KMS-11 (cell line): ENCODE measurements around the gene CTNNA2.

ENCODE experiments used
- H2AFZ ChIP-seq: fragments of 200-600 bp; sonication (generic); 2 replicates; pipeline ENCODE4 v1.6.1; 2016; ENCODE audit warnings: antibody characterized with exemption, mixed run types, low read depth
- H3K27ac ChIP-seq: fragments of 200-600 bp; sonication (generic); 2 replicates; pipeline ENCODE4 v1.6.1; 2016; ENCODE audit warnings: mild to moderate bottlenecking, mixed run types
- H3K27me3 ChIP-seq: fragments of 200-600 bp; sonication (generic); 2 replicates; pipeline ENCODE4 v1.6.1; 2017; ENCODE audit warnings: mild to moderate bottlenecking, low read depth, mixed run types, moderate library complexity; ENCODE audit not compliant: insufficient read depth
- H3K36me3 ChIP-seq: fragments of 200-600 bp; sonication (generic); 2 replicates; pipeline ENCODE4 v1.6.1; 2017; ENCODE audit warnings: mild to moderate bottlenecking, mixed run types; ENCODE audit not compliant: insufficient read depth
- H3K4me1 ChIP-seq: fragments of 200-600 bp; sonication (generic); 2 replicates; pipeline ENCODE4 v1.6.1; 2016; ENCODE audit warnings: mild to moderate bottlenecking, low read depth, mixed run types; ENCODE audit not compliant: poor library complexity, severe bottlenecking
- H3K4me2 ChIP-seq: fragments of 200-600 bp; sonication (generic); 2 replicates; pipeline ENCODE4 v1.7.0; 2016; ENCODE audit warnings: mild to moderate bottlenecking, mixed run types
- H3K4me3 ChIP-seq: fragments of 200-600 bp; sonication (generic); IDR thresholded peaks from 2 replicates; pipeline ENCODE4 v1.6.1; 2017; ENCODE audit warnings: low read depth, low read length, mixed read lengths; ENCODE audit not compliant: insufficient read depth
- H3K79me2 ChIP-seq: fragments of 200-600 bp; sonication (generic); 2 replicates; pipeline ENCODE4 v1.6.1; 2016; ENCODE audit warnings: low read depth, mixed run types; ENCODE audit not compliant: insufficient read depth
- H3K9ac ChIP-seq: fragments of 200-600 bp; sonication (generic); 2 replicates; pipeline ENCODE4 v1.6.1; 2016; ENCODE audit warnings: mild to moderate bottlenecking, mixed run types
- H4K20me1 ChIP-seq: fragments of 200-600 bp; sonication (generic); 2 replicates; pipeline ENCODE4 v1.6.1; 2016; ENCODE audit warnings: mild to moderate bottlenecking, mixed run types; ENCODE audit not compliant: insufficient read depth
- CTCF ChIP-seq: fragments of 200-600 bp; sonication (generic); conservative IDR thresholded peaks from 2 replicates; pipeline ENCODE4 v1.6.1; 2017; ENCODE audit warnings: low read depth, mild to moderate bottlenecking, antibody characterized with exemption, low read length, moderate library complexity, mixed read lengths

Gene CTNNA2

DNA sequence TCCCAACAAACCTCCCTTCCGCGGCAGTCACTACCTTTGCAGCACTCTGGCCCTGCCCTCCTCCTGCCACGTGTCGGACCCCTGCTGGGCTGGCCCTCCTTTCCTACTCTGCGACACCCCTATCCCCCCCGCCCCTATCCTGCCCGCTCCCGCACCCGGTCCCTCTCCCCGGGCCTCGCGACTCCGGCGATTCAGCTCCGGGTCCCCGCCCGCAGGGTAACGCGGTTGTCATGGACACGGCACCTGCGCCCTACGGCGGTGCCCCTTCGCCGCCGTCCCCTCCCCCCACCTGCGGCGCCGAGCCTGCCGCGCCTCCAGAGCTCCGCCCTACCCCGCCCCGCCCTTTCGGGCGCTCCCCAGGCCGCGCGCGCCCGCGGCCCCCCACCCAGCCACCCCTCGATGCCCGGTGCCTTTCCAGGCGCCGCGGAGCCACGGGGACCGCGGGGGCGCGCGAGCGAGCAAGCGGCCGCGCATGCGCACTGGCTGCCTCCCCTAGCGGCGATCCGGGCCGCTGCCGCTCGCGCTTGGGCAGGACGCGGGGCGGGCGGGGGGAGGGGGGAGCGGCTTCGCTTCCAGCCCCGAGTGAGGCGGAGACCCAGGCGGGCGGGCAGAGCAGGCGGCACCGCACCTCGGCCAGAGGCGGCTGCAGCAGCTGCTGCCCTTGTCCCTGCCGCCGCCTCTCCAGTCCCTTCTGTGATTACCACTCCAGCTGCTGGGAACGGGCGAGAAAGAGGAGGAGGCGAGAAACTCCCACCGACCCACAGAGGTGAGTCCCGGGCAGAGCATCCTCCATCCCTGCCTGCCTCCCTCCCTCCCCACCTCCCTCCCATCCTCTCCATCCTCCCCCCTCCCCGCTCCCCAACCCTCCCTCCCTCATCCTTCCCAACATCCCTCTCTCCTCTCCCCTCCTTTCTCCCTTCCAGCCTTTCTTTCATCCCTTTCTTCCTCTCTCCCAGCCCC, at the start of gene CTNNA2:
TSS of gene CTNNA2 (plus strand) at position 610 of the 960 bp plus-strand sequence.
- H3K4me2 ChIP-seq, result peak within 1 kb of the TSS; percentile 69
- H3K36me3 ChIP-seq, result no peaks in the 10 kb centered on the region
- H3K9ac ChIP-seq, result no peak within 1 kb of the TSS
- H3K27ac ChIP-seq, result no peak within 1 kb of the TSS
- H3K79me2 ChIP-seq, result no peaks in the 10 kb centered on the region
- peak within 1 kb of the TSS; percentile 35 for H3K4me3 ChIP-seq
- H3K27me3 ChIP-seq, result no peaks in the 10 kb centered on the region
- peaks cover 6% of the 10 kb centered on the region for H3K4me1 ChIP-seq
- H4K20me1 ChIP-seq, result no peaks in the 10 kb centered on the region
- no peak for TF ChIP-seq CTCF
- H2AFZ ChIP-seq, result peak within 1 kb of the TSS; percentile 73

GRCh38 chr2:79487399-79487798, 25.5 kb upstream of the CTNNA2 start:
- Histone ChIP-seq H3K4me1 (no peaks in the 10 kb centered on the region), H4K20me1 (no peaks in the 10 kb centered on the region), H3K79me2 (no peaks in the 10 kb centered on the region), H2AFZ (no peak overlapping the region), H3K4me2 (no peak overlapping the region), H3K9ac (no peak overlapping the region), H3K36me3 (no peaks in the 10 kb centered on the region), H3K27me3 (no peaks in the 10 kb centered on the region), H3K27ac (no peak overlapping the region), H3K4me3 (no peak overlapping the region)
- TF ChIP-seq CTCF, result no peak

DNA sequence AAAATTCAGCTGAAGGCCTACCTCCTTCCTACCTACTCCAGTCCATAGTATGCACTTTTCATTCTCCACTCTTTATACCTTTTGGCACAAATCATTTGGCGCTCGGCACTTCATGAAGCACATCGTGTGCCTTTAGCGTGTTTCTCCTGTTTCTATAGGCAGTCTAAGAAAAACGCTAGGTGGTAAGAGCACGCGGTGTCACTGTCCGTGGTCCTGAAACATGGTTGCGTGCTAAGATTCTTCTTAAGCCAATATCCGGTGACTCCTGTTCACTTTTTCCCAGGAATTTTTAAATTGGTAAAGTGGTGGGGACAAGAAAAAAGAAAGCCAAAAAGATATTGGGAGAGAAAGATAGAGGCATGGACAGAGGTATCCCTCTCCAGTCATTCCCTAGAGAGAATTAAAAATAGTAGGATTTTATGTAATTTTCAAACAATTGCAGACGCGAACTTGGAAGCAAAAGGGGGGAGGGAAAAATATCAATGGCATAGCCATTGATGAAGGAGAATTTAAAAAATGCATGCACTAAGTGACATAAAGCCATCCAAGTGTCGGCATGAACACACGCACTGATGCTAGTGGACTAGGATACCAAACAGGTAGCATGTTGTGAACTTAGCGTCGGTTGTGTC, 1.4 kb upstream of the CTNNA2 start:
- no peaks in the 10 kb centered on the region for H3K27me3 ChIP-seq
- peak overlapping the region; percentile 58 for H3K4me2 ChIP-seq

GRCh38 chr2:79513711-79514110, 860 bp downstream of the CTNNA2 start:
- Histone ChIP-seq H3K4me2 (peak overlapping the region; percentile 69; the same call in 1 of the 2 replicates), H3K4me3 (no peak overlapping the region), H3K9ac (no peak overlapping the region), H4K20me1 (no peaks in the 10 kb centered on the region), H3K27ac (no peak overlapping the region), H2AFZ (no peak overlapping the region), H3K27me3 (no peaks in the 10 kb centered on the region), H3K4me1 (peaks cover 6% of the 10 kb centered on the region), H3K79me2 (no peaks in the 10 kb centered on the region), H3K36me3 (no peaks in the 10 kb centered on the region)
- no peak for TF ChIP-seq CTCF

More for the DNA sequence above, 1.4 kb upstream of the CTNNA2 start:
- no peak overlapping the region for H3K27ac ChIP-seq
- H4K20me1 ChIP-seq, result no peaks in the 10 kb centered on the region
- no peak overlapping the region for H3K9ac ChIP-seq
- H3K4me3 ChIP-seq, result peak overlapping the region; percentile 35
- no peak for TF ChIP-seq CTCF
- no peaks in the 10 kb centered on the region for H3K79me2 ChIP-seq
- H2AFZ ChIP-seq, result no peak overlapping the region
- no peaks in the 10 kb centered on the region for H3K36me3 ChIP-seq
- peaks cover 6% of the 10 kb centered on the region for H3K4me1 ChIP-seq
